ENCODE data around the gene PNLDC1. TPM values are rescaled to one million over a fixed set of nuclear protein-coding genes. Genes with fewer than 3 reads are reported as not detected.

Gene PNLDC1
- total and polyA plus RNA-seq, 4 experiments from 2014 or later = 0.23 to 0.94 (median 0.47) TPM; not detected in 1

DNA sequence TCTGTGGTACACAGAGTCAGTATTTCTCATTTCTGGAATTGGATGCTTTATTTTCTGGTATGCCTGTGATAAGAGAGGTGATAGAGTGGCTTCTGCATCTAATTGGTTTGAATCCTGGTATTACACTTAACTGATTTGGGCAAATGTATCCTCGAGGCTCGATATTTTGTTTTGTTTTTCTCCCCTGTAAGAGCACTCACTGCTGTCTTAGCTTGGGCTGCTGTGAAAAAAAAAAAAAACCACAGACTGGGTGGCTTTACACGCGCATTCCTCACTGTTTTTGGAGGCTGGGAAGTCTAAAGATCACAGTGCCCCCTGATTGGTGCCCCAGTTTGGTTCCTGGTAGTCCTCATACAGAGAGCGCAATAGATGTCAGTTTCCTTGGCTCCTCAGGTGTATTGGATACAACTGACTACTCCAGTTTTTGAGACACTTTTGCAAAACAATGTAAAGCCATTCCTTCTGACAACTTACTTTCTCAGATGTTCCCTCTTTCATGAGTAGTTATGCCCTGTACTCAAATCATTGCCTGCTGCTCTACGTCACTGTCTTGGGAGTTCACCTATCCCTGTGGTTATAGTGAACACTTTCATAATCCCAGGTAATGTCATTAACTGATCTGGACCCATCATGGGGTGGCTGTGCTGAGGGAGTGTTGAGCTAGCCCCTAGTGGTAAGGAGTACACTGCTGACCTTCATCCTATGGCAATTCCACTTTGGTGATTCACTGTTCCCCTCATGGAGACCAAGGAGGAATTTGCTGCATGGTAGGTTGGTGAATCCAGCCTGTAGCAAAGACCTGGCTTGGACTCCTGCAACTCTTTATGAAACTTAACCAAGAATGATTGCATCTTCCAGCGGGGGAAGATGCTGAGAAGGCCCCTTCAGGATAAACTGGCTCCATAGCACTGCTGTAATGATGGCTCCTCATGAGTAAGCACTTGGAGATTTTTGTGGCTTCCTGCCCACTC, 41.8 kb upstream of the PNLDC1 start:
- H3K4me1 ChIP-seq (ENCODE audit: insufficient read depth, low read length) = peaks cover 16% of the 10 kb centered on the region
- Mint-ChIP-seq H3K4me3 (no peak overlapping the region), H3K9me3 (no peaks in the 10 kb centered on the region), H3K27ac (peak overlapping the region; percentile 23 to 90 (median 52)), H3K36me3 (peaks cover 18 to 58% of the 10 kb centered on the region in 2 donors), H3K27me3 (no peaks in the 10 kb centered on the region), H3K4me1 (peaks cover 21 to 33% (median 25%) of the 10 kb centered on the region in 4 donors)
- H3K27me3 ChIP-seq (ENCODE audit: insufficient read depth, low read length) = no peaks in the 10 kb centered on the region
- ChIA-PET POLR2A (ENCODE audit: partially characterized antibody) (interaction anchor here (7.4 to 7.5 kb wide), 2 partner anchors 29 to 31 kb away, joined by 114 to 116 read pairs; partner anchors contain the start of genes MRPL18, TCP1 and WTAP), CTCF (ENCODE audit: partially characterized antibody) (no interaction called here)
- DNase-seq = no peak
- H3K27ac ChIP-seq (ENCODE audit: low read depth, low read length) = no peak overlapping the region
- no peak overlapping the region for H3K4me3 ChIP-seq (ENCODE audit: low read length in 2 of 2)
- intact Hi-C loops (cut with micrococcal nuclease) = no loop called here
- no peaks in the 10 kb centered on the region for H3K9me3 ChIP-seq (ENCODE audit: control insufficient read depth in 1 of 2, low read length in 2 of 2)
- H3K36me3 ChIP-seq (ENCODE audit: insufficient read depth, low read length) = peaks cover 36% of the 10 kb centered on the region

DNA sequence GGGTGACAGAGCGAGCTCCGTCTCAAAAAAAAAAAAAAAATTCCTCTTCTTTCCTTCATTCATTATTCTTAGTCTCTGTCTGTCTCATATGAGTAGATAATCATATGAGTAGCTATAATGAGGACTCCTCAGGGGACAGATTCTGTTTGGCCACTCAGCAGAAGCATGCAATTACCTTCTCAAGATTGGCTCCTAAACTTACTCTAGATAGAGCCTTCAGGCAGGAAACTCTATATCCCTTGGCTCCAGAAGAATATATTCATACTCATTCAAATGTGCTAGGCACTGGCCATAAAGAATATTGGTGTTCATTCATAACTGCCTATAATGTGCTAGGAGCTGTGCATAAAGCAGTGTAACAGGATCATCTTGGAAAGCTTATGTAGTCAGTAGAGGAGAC, 40.4 kb upstream of the PNLDC1 start:
- H3K27ac Mint-ChIP-seq = peak overlapping the region; percentile 19 to 97 (median 69)
- H3K27me3 Mint-ChIP-seq = no peaks in the 10 kb centered on the region
- Histone ChIP-seq H3K4me1 (ENCODE audit: insufficient read depth, low read length) (peaks cover 16% of the 10 kb centered on the region), H3K27ac (ENCODE audit: low read depth, low read length) (no peak overlapping the region), H3K27me3 (ENCODE audit: insufficient read depth, low read length) (no peaks in the 10 kb centered on the region), H3K36me3 (ENCODE audit: insufficient read depth, low read length) (peaks cover 26% of the 10 kb centered on the region), H3K9me3 (ENCODE audit: control insufficient read depth in 1 of 2, low read length in 2 of 2) (no peaks in the 10 kb centered on the region), H3K4me3 (ENCODE audit: low read length in 2 of 2) (no peak overlapping the region)
- no peak for DNase-seq
- H3K4me3 Mint-ChIP-seq = peak overlapping the region in 7 of 8 donors; percentile 18 to 64 (median 41)
- intact Hi-C loops (cut with micrococcal nuclease) = no loop called here
- peaks cover 15 to 50% of the 10 kb centered on the region in 2 donors for H3K36me3 Mint-ChIP-seq
- CTCF ChIA-PET (ENCODE audit: partially characterized antibody) = interaction anchor here (0.5 to 2.7 kb wide), 3 partner anchors 27 to 921 kb away, joined by 4 to 10 read pairs (median 4); no protein-coding TSS in a partner anchor
- POLR2A ChIA-PET (ENCODE audit: partially characterized antibody) = interaction anchor here (0.7 to 7.5 kb wide), 4 partner anchors 12 to 66 kb away, joined by 3 to 116 read pairs (median 80); partner anchors contain the start of genes MRPL18, SOD2, TCP1 and WTAP
- no peaks in the 10 kb centered on the region for H3K9me3 Mint-ChIP-seq
- peaks cover 22 to 33% (median 26%) of the 10 kb centered on the region in 4 donors for H3K4me1 Mint-ChIP-seq

DNA sequence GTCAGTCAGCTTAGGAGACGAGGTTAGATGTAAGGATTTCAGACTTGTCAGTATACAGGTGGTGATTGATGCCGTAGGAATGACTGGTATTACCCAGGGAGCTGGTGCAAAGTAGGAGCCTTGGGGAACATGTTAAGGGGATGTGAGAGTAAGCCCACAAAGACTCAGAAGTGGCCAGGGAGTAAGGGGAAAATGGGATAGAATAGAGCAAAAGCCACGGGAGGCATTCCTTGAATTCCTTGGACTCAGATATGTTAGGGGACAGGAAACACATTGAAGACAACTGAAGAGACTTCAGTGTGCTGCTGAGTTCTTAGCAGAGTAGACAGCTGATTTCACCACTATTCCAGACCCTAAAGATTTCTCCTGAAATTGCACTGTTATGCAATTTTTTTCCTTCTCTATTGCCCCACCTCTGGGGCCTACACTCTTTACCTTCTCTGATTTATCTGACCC, 39.4 kb upstream of the PNLDC1 start:
- DNase-seq = no peak
- Mint-ChIP-seq H3K27me3 (no peaks in the 10 kb centered on the region), H3K4me3 (peak overlapping the region; percentile 94 to 99 (median 96)), H3K4me1 (peaks cover 22 to 33% (median 26%) of the 10 kb centered on the region in 4 donors), H3K27ac (peak overlapping the region; percentile 93 to 98 (median 98)), H3K36me3 (peaks cover 11 to 44% of the 10 kb centered on the region in 2 donors), H3K9me3 (no peaks in the 10 kb centered on the region)
- peak overlapping the region; percentile 94 for H3K27ac ChIP-seq (ENCODE audit: low read depth, low read length)
- ChIA-PET CTCF (ENCODE audit: partially characterized antibody) (interaction anchor here (1.2 to 2.7 kb wide), 5 partner anchors 29 to 695 kb away, joined by 3 to 10 read pairs (median 3); partner anchors contain the start of genes MRPL18 and TCP1), POLR2A (ENCODE audit: partially characterized antibody) (interaction anchor here (0.5 to 7.5 kb wide), 5 partner anchors 26 to 72 kb away, joined by 3 to 116 read pairs (median 45); partner anchors contain the start of genes MRPL18, SOD2, TCP1 and WTAP)
- H3K27me3 ChIP-seq (ENCODE audit: insufficient read depth, low read length) = no peaks in the 10 kb centered on the region
- peaks cover 16% of the 10 kb centered on the region for H3K4me1 ChIP-seq (ENCODE audit: insufficient read depth, low read length)
- no peaks in the 10 kb centered on the region for H3K9me3 ChIP-seq (ENCODE audit: control insufficient read depth in 1 of 2, low read length in 2 of 2)
- H3K4me3 ChIP-seq (ENCODE audit: low read length in 2 of 2) = peak overlapping the region in 1 of 2 donors; percentile 99
- H3K36me3 ChIP-seq (ENCODE audit: insufficient read depth, low read length) = peaks cover 20% of the 10 kb centered on the region
- intact Hi-C loops (cut with micrococcal nuclease) = no loop called here

DNA sequence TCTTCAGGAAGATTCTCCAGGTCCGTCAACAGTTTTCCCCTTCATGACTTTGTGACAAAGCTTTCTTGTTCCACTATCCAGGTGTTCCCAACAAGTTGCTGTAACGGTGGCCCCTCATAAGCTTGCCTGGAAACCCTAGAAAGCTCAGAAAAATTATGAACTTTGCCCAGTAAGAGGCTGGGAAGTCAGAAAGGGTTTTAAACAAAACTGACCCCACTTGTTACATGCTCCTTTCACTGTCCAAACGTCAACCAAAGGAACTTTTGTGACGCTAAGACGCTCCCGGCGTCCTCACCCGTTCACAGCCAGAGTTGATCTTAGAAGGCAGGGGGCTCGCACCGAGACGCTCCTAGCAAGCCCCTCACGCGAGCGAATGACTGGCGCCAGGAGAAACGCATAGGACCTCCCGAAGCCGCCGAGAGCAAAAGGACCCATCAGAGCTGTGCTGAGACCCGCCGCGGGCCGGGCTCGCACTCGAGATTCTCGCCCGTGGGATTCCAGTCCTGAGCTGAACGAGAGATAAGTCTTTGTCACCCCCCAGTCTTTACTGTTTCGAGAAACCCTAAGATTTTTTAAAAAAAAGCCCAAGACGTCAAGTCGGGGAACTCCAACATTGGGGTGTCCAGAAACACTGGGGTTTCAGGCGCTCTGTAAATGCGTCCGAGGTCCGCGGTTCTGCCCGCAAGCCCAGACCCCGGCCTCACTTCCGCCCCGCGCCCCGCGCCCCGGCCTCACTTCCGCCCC, 38.8 kb upstream of the PNLDC1 start:
- Histone ChIP-seq H3K9me3 (ENCODE audit: control insufficient read depth in 1 of 2, low read length in 2 of 2) (no peaks in the 10 kb centered on the region), H3K4me3 (ENCODE audit: low read length in 2 of 2) (peak overlapping the region; percentile 87 to 99), H3K4me1 (ENCODE audit: insufficient read depth, low read length) (peaks cover 16% of the 10 kb centered on the region), H3K27me3 (ENCODE audit: insufficient read depth, low read length) (no peaks in the 10 kb centered on the region), H3K36me3 (ENCODE audit: insufficient read depth, low read length) (peaks cover 14% of the 10 kb centered on the region), H3K27ac (ENCODE audit: low read depth, low read length) (peak overlapping the region; percentile 94)
- DNase-seq = no peak
- Mint-ChIP-seq H3K27ac (peak overlapping the region; percentile 93 to 98 (median 98)), H3K27me3 (no peaks in the 10 kb centered on the region), H3K4me1 (peaks cover 23 to 33% (median 28%) of the 10 kb centered on the region in 4 donors), H3K36me3 (peaks cover 7 to 41% of the 10 kb centered on the region in 2 donors), H3K9me3 (no peaks in the 10 kb centered on the region), H3K4me3 (peak overlapping the region; percentile 94 to 99 (median 96))
- intact Hi-C loops (cut with micrococcal nuclease) = no loop called here
- ChIA-PET POLR2A (ENCODE audit: partially characterized antibody) (interaction anchor here (0.5 to 7.5 kb wide), 16 partner anchors 8 to 208 kb away, joined by 3 to 116 read pairs (median 6); partner anchors contain the start of genes MRPL18, SOD2, TCP1 and WTAP), CTCF (ENCODE audit: partially characterized antibody) (interaction anchor here (1.1 to 2.7 kb wide), 6 partner anchors 29 to 695 kb away, joined by 3 to 10 read pairs (median 4); partner anchors contain the start of genes MRPL18 and TCP1)

DNA sequence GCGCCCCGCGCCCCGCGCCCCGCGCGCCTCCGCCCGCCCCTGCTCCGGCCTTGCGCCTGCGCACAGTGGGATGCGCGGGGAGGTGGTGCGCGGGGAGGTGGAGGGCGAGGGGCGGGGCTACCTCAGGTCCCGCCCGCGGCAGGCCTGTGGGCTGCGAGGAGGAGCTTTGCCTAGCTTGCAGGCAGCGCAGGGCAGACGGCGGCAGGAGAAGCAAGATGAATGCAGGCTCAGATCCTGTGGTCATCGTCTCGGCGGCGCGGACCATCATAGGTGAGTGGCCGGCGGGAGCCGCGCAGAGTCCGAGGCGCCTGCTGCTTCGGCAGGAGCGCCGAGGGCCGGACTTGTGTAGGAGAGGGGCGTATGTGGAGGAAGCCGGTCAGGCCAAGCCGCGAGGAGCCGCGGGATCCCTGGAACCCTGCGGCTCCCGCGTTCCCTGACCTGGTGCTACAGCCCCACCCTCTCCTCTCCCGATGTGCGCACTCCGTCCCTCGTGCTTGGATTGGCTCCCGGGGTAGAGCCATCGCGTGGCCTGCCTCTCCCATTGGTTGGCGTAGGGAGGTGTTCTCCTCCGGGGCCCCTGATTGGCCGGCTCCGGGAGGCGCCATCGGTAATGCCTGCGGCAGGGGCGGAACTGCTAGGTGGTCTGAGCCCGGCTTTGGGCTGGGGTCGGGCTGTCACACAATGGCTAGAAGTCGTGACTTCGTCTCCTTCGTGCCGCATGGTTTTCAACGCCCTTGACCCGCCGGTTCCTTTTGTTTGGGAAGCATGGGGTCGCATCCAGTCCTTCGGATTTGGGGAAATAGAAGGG, 38.0 kb upstream of the PNLDC1 start, which contains the start of gene ACAT2:
Gene ACAT2 (plus strand): TSS at position 173 of the 808 bp plus-strand sequence. CDS start 43 bp downstream, at position 216.
- CTCF ChIA-PET (ENCODE audit: partially characterized antibody) = interaction anchor here (0.6 to 2.7 kb wide), 6 partner anchors 28 to 180 kb away, joined by 3 to 10 read pairs (median 4); partner anchors contain the start of genes MRPL18 and TCP1
- peak; percentile 90 to 93 (median 93) for DNase-seq
- no peaks in the 10 kb centered on the region for H3K9me3 ChIP-seq (ENCODE audit: control insufficient read depth in 1 of 2, low read length in 2 of 2)

More for the DNA sequence above, 38.0 kb upstream of the PNLDC1 start, which contains the start of gene ACAT2:
- peak within 1 kb of the TSS; percentile 94 to 99 (median 96) for H3K4me3 Mint-ChIP-seq
- peak within 1 kb of the TSS; percentile 87 to 99 for H3K4me3 ChIP-seq (ENCODE audit: low read length in 2 of 2)
- peaks cover 23 to 33% (median 28%) of the 10 kb centered on the region in 4 donors for H3K4me1 Mint-ChIP-seq
- intact Hi-C loops (cut with micrococcal nuclease) = loop anchor here (1.0 to 2.0 kb wide), 4 partner anchors 13 to 69 kb away; partner anchors contain the start of genes SOD2, TCP1 and WTAP
- H3K4me1 ChIP-seq (ENCODE audit: insufficient read depth, low read length) = peaks cover 16% of the 10 kb centered on the region
- H3K36me3 Mint-ChIP-seq = peaks cover 10 to 45% of the 10 kb centered on the region in 2 donors
- peak within 1 kb of the TSS; percentile 94 for H3K27ac ChIP-seq (ENCODE audit: low read depth, low read length)
- H3K36me3 ChIP-seq (ENCODE audit: insufficient read depth, low read length) = peaks cover 18% of the 10 kb centered on the region
- H3K27ac Mint-ChIP-seq = peak within 1 kb of the TSS; percentile 93 to 98 (median 98)
- H3K27me3 Mint-ChIP-seq = no peaks in the 10 kb centered on the region
- POLR2A ChIA-PET (ENCODE audit: partially characterized antibody) = interaction anchor here (0.6 to 7.5 kb wide), 16 partner anchors 8 to 207 kb away, joined by 3 to 116 read pairs (median 6); partner anchors contain the start of genes MRPL18, SOD2, TCP1 and WTAP
- no peaks in the 10 kb centered on the region for H3K27me3 ChIP-seq (ENCODE audit: insufficient read depth, low read length)
- no peaks in the 10 kb centered on the region for H3K9me3 Mint-ChIP-seq

All from CD4-positive, alpha-beta memory T cell (primary cell).